Activated CD8-positive, alpha-beta memory T cell treated with anti-CD3 and anti-CD28 coated beads, Interleukin-2, amount 50 U/mL, for 48 hours (primary cell): ENCODE data around the gene LRRC52.

Source experiments
- DNase-seq: peaks from one replicate; pipeline ENCODE4 v3.0.0-alpha.2; 2020

LRRC52 gene

GRCh38 chr1:165543532-165544438, at the start of gene LRRC52:
Gene LRRC52, plus strand, starts transcription at chr1:165544000. Its CDS starts 297 bp downstream, at chr1:165544297.
- DNase-seq: no peak

- DNase-seq: no peak
Measured at GRCh38 chr1:165494949-165495857, 48.6 kb upstream of the LRRC52 start.

- DNase-seq: no peak
Measured at GRCh38 chr1:165495858-165496205, 48.0 kb upstream of the LRRC52 start.

- no peak for DNase-seq
Measured at GRCh38 chr1:165496501-165496900, 47.3 kb upstream of the LRRC52 start.

- no peak for DNase-seq
Measured at GRCh38 chr1:165497069-165498013, 46.5 kb upstream of the LRRC52 start.

DNA sequence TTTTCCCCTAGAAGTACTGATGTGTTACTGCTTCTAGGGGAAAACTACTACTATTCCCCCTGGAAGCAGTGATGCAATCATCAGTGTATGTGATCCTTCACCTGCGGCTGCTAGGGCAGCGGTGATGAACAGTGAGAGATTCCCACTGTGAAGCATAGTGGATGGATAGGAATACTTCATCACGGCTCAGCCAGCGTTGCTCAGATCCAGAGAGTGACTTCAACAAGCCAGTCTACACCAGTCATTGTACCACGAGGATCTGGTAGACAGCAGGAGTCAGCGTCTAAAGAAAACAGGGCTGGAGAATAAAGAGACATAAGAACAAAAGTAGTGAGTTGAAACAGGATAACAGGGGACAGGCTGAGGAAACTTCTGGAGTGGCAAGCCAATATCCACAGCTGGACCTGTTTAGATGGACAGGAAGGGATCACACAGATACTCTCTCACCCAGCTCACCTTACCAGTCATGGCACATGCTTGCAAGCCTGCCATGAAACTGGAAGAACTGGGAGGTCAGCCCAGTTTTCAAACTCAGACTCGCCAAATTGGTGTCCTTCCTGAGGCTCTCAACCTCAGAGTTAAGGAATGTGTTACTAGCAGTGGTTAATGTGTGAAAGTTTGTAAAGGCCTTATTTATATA, 42.4 kb upstream of the LRRC52 start:
- DNase-seq: no peak

DNA sequence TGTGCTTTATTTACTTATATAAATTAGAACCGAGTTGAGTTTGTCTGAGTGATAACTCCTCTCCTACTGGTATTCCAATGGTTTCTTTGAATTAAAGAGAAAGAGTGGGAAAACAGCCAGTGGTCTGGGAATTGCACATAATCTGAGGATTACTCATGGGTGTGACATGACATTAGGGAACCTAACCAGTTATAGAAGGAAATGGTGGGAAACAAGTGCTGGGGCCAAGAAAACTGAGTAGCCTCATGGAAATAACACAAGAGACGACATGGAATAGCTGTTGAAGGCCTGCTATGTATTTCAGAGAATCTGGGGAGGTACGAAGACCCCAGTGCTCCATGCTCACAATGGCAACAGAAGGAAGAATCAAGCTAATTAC, 41.8 kb upstream of the LRRC52 start:
- no peak for DNase-seq

GRCh38 chr1:165507570-165507969, 36.2 kb upstream of the LRRC52 start:
- no peak for DNase-seq

- no peak for DNase-seq
Measured at GRCh38 chr1:165508291-165508690, 35.5 kb upstream of the LRRC52 start.

GRCh38 chr1:165512816-165513215, 31.0 kb upstream of the LRRC52 start:
- no peak for DNase-seq

GRCh38 chr1:165516469-165516868, 27.3 kb upstream of the LRRC52 start:
- DNase-seq: no peak

DNA sequence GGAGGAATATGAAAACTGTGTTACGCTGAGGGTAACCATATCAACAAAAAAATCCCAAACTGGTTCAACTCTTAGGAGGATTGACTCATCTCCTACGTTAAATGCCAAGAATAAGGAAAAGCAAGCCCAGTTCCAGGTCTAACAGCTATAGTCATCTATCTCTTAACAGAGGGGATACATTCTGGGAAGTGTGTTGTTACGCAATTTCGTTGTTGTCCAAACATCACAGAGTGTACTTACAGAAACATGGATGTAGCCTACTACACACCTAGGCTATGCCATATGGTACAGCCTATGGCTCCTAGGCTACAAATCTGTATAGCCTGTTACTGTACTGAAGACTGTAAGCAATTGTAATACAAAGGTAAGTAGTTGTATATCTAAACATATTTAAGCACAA, 23.2 kb upstream of the LRRC52 start:
- no peak for DNase-seq

DNA sequence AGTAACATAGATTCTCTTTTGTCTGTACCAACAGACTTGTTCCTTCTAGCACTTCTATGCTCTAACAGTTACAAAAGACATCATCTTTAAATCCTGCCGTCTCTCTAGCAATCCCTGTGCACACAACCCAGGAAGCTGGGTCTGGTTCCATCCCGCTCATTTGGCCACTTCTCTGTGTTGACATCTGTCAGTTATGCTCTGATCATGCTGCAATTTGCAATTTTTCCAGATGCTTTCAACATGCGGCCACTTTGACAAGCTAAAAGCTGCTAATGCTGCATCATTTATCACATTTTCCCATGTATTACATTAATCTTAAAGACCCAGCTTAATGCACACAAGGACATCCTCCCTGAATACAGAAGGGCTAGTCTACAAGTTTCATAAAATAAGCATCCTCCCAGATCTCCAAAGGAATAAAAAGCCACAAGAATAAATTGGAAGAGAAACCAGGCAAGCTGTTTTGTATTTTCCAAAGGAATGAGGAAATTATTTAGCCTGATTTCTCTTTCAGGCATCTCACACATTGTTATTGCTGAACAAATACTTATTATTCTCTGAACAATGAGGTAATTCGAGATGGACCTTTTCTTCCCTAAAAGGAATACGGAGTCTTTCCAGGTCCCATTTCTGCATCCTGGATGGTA, 19.0 kb upstream of the LRRC52 start:
- no peak for DNase-seq

GRCh38 chr1:165525708-165526107, 18.1 kb upstream of the LRRC52 start:
- DNase-seq: no peak

DNA sequence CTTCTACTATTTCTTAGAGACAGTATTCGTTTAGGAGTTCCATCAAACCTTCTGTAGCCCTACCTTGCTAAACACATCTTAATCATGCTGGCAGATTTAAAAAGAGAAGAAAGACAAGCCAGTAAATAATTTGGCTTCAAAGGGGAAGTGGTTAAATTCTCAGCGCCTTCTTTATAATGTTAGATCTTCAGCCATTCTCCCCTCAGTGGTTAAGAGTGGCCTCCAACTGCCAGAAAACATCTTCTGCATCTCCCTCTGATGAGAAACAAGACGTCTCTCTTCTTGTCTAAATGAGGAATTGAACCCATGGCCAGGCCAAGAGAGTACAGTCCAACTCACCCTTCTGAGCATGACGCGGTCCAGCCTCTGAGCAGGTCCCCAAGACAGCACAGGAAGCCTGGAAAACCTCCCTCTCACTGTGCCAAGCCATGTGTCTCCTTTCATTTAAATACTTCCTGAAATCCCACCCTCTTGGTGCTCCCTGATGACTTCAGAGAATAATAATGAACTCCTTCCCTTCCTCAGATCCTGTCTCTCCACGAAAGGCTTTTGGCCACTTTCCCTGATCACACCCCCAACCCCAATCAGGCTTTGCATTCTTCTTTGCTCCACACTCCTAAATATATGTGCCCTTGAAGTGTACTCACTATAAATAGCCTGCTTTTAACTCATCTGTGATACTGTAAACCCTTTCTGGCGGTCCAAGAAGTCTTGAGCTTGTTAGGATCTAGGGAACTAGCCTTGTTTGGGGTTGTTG, 16.4 kb upstream of the LRRC52 start:
- no peak for DNase-seq

- no peak for DNase-seq
Measured at GRCh38 chr1:165531021-165531420, 12.8 kb upstream of the LRRC52 start.

DNA sequence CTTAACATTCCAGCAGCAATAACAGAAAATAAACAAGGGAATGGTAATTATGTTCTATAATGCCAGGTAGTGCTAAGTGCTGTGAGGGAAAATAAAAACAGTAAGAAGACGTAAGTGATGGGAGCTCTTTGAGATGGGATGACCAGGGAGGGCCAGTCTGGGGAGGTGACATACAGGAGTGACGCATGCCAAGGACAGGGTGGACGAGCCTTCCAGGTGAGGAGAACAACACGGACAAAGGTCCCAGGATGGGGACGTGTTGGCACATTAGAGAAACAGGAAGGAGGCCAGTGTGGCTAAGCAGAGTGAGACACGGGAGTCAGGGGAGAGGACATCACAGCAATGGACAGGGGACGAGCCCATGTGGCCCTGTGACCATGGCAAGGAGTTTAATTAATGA, 11.7 kb upstream of the LRRC52 start:
- DNase-seq: no peak

DNA sequence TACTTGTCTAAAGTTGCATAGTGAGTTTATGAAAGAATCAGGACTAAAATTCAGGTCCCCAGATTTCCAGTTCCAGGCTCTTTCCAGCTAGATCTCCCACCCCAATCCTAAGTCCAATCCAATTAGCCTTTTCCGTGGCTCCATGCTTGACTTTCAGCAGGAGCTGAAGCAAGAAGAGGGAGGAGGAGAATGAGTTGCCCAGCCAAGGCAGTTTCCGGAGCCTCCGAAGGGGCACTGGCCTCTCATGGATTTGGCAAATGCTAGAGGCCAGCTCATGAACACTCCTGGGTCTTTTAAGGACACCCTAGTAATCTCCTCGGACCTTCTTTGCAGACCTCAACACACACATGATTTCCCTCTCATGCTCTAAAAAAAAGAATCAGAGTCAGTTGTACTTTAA, 10.5 kb upstream of the LRRC52 start:
- DNase-seq: no peak

GRCh38 chr1:165536016-165536415, 7.8 kb upstream of the LRRC52 start:
- no peak for DNase-seq

DNA sequence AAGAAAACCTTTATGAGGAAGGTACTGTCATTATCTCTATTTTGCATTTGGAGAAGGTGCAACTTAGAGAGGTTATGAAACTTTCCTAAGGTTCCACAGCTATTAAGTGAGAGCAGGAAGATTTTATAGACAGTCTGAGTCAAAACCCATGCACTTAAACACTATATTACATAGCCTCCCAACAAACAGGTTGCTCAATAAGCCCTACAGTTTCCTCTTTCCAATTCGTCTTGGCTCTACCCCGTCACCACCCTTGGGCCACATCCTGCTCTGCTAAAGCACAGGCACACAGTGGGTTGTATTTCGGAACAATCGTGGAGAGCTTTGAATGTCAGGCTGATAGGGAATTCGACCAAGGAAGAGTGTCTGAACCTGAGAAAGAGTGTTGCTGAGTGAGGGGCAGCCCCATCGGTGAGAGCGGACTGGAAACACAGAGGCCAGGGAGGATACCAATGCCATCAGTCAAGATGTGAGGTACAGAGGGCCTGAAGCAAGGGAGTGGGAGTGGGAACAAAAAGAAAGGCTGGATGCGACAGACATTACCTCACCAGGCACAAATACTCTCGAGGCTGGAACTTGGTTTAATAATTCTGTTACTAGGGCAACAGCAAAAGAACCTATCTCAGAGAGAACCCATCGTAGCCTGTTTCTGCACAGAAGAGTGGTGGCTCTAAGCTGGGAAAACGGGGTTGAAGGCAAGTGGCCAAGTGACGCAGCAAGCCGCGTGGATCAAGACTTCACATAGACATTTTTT, 6.3 kb upstream of the LRRC52 start:
- DNase-seq: no peak
